Epithelial cell of proximal tubule (primary cell): ENCODE results near the gene WNT9B. TPM values are rescaled to one million over a fixed set of nuclear protein-coding genes. Genes with fewer than 3 reads are reported as not detected.

Experiments used
- DNase-seq: peaks from one replicate; pipeline ENCODE4 v3.0.0-alpha.2; 2011; ENCODE audit warnings: low read depth
- H3K4me3 ChIP-seq: 2 replicates; pipeline ENCODE4 v1.5.1; 2011; ENCODE audit warnings: low read depth, mild to moderate bottlenecking, low read length
- total RNA-seq: library from RNA; depleted of rRNA; stranded (reverse); fragments of >200 nt; gene quantifications from 2 replicates; pipeline ENCODE4 v1.2.3, GENCODE V29; 2015
- TF ChIP-seq, protein P1 (sequence below): conservative IDR thresholded peaks from 2 replicates; pipeline ENCODE4 v1.5.1; 2012; ENCODE audit warnings: low read depth, mild to moderate bottlenecking, low read length

The WNT9B gene
- total RNA-seq, 1 donor from 2014 or later = not detected

DNA sequence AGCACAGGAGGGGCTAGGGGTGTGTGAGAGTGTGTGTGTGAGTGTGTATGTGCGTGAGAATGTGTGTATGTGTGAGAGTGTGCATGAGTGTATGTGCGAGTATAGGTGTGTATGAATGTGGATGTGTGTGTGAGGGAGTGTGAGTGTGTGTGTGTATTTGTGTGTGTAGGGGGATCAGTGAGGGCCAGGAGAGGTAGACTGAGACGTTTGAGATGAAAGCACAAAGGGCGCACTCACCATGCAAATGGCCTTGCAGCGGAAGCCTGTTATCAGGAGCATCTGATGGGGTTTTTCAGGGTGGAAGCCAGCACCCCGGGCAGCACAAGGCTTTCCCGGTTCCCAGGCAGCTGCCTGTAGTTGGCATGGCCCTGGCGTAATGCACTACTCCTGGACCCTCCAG lies 14.9 kb downstream of the WNT9B start:
- no peak for DNase-seq
- TF ChIP-seq, protein P1, sequence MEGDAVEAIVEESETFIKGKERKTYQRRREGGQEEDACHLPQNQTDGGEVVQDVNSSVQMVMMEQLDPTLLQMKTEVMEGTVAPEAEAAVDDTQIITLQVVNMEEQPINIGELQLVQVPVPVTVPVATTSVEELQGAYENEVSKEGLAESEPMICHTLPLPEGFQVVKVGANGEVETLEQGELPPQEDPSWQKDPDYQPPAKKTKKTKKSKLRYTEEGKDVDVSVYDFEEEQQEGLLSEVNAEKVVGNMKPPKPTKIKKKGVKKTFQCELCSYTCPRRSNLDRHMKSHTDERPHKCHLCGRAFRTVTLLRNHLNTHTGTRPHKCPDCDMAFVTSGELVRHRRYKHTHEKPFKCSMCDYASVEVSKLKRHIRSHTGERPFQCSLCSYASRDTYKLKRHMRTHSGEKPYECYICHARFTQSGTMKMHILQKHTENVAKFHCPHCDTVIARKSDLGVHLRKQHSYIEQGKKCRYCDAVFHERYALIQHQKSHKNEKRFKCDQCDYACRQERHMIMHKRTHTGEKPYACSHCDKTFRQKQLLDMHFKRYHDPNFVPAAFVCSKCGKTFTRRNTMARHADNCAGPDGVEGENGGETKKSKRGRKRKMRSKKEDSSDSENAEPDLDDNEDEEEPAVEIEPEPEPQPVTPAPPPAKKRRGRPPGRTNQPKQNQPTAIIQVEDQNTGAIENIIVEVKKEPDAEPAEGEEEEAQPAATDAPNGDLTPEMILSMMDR = no peak
- H3K4me3 ChIP-seq = no peak overlapping the region

DNA sequence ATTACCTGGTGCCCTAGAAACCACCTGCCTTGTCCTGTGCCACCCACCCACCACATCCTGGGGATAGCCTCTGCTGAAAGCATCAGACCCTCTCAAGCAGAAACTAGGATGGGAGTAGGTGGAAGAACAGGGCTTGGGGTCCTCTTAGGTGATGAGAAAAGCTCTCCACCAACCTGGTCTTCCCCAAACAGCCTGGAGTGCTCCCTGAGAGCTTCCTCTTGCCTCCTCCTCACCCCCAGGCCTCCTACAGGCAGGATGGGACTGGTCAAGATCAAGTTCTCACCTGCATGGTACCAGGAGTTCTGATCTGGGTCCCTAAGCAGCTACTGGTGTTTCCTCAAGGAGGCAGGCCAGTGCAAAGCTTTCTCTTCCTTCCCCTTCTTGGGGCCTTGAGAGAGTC lies 15.4 kb downstream of the WNT9B start:
- DNase-seq = no peak
- TF ChIP-seq, protein P1 = no peak
- H3K4me3 ChIP-seq = no peak overlapping the region

DNA sequence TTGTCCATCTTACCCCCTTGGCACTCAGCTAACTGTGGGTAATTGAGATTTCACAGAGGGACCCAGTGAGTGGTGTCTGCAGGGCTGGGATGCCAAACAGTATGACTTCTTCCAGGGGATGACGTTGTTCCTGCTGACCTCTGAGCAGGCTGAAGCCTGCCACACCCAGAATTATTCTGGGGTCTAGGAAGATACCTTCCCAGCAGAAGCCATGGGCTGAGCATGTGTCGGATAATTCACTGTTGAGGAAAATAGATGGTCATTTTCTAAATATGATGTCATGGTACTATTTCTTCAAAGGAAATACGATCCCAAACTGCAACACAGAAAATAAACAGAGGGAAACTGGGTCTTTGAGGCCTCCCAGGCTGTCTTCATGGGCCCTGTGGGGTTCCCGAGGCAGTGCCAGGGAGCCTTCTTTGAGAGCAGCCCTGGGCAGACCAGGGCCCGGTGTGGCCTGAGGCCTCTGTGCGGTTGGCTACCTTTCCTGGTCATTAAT lies 17.4 kb downstream of the WNT9B start:
- TF ChIP-seq, protein P1 = no peak
- H3K4me3 ChIP-seq = no peak overlapping the region
- no peak for DNase-seq

DNA sequence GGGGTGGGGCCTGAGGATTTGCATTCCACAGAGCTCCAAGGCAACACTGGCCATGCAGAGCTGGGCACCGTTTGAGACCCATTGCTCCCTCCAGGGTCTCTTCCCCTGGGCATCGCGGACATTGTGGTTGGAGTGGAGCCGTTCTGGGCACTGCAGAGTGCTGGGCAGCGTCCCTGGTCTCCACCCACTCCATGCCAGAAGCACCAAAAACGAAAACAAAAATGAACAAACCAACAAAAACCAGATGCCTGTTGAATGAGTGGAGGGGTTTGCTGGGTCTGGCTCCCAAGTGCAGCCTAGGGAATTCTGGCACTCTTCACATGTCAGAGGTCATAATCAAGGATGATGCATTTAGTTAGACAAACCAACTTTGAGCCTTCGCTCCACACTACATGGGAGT lies 17.9 kb downstream of the WNT9B start:
- no peak for DNase-seq

DNA sequence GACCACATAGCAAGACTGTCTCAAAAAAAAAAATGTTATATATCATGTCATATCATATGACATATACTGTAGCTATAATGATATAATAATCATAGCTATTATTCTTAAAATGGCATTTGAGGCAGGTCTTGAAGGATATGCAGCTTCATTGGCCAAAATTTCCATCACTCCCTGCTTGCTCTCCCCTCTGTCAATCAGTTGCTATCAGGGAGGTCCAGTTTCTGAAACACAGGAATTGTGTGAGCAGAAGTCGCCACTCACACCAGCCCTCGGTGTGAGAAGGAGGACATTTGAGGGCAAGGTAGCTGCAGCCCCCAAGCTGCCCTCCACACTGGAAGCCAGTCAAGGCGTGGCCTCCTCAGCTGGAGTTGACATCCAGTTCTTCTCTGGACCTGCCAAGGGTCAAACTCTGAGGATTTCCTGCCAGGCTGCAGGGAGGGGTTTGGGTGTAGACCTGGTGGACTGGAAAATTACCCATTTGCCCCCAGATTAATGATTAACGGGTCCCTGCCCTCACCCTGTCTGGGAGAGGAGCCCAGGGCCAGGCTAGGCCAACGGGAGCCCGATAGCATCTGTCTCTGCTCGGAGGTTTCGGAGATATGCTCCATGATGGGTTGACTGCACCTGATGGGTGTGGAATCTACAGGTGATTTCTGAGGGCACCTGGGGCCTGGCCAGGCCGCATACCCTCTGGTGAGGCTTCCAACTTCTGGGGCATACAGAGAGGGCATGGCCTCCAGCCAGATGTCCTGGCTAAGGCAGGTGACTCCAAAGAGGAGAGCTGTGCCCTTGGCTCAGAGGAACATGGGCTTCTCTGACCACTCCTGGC lies 18.8 kb downstream of the WNT9B start:
- DNase-seq = no peak
- TF ChIP-seq, protein P1 = no peak
- H3K4me3 ChIP-seq = no peak overlapping the region

More for the DNA sequence above, 17.9 kb downstream of the WNT9B start:
- TF ChIP-seq, protein P1 = no peak
- H3K4me3 ChIP-seq = no peak overlapping the region

DNA sequence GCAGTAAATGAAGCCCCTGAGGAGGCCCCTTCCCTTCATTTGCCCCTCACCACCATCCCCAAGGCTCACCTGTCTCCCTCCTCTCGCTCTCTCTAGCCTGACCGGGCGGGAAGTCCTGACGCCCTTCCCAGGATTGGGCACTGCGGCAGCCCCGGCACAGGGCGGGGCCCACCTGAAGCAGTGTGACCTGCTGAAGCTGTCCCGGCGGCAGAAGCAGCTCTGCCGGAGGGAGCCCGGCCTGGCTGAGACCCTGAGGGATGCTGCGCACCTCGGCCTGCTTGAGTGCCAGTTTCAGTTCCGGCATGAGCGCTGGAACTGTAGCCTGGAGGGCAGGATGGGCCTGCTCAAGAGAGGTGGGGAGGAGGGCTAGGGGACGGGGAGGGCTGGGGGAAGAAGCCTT lies 21.0 kb downstream of the WNT9B start:
- TF ChIP-seq, protein P1 = no peak
- DNase-seq = no peak
- no peak overlapping the region for H3K4me3 ChIP-seq
